NAMALWA (cell line): ENCODE results near the gene DNAH1.

ENCODE experiments used
- DNase-seq: peaks from one replicate; pipeline ENCODE4 v3.0.0-alpha.2; 2015; ENCODE audit warnings: low spot score

The DNAH1 gene

DNA sequence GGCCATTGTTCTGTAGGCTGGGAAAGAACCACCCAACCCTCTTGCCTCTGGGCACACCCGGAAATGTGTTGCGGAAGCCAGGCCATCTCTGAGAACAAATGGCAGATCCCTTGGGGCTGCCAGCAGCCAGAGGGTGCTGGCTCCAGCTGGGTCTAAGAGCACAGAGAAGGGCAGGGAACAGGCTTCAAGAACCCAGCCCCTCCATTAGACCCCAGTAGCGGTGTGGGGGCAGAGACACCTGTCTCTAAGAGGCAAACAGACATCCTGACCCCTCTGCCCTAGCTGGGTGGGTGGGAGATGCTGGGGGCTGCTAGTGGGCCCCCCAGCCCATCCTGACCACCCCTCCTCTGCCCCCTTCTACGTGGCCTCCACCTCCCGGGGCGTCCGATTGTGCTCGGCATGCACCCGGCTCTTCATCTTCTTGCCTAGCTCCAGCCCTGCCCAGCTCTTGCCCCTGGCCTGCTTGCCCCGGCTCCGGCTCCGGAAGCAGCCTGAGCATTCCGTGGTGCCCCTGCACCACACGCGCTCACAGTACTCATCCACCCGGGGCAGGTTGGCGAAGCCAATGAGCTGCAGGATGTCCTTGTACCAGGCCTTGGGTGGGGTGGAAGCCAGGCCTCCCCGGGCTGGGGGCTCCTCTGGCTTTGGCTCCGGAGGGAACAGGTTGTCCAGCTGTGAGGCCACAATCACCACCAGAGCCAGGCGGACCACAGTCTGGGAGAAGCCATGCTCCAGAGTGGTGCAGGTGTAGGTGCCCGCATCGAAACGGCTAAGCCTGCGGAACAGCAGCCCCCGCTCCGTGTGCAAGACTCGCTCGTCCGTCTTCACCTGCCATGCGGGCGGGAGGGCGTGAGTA, 119.4 kb downstream of the DNAH1 start:
- no peak for DNase-seq

DNA sequence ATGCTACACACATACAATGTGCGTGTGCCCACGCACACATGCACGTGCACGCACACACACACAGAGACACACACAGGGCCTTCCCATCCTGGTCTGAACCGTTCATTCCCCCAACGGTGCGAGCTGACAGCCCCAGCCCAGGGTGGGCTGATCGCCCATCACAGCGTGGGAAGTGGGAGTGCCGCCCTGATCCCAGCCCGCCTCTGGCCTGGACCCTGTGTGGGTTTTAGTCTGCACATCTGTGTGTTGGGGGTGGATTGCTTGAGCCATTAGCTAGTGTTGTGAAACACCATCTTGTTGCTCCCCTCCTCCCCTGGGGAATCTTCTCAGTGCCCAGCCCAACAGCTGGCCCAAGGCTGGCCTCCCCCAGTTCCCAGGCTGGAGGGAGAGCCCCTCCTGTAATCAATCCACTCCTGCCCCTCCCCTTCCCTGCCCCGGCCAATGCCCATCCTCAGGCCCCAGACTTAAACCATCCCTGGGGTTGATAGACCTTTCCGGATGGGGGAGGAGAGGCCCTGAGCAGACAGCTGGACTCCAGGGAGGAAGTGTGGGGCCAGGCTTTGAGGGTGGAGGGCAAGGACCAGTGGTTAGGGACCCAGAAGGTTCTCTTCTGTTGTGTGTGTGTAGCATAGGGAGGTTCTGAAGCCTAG, 120.5 kb downstream of the DNAH1 start:
- no peak for DNase-seq

DNA sequence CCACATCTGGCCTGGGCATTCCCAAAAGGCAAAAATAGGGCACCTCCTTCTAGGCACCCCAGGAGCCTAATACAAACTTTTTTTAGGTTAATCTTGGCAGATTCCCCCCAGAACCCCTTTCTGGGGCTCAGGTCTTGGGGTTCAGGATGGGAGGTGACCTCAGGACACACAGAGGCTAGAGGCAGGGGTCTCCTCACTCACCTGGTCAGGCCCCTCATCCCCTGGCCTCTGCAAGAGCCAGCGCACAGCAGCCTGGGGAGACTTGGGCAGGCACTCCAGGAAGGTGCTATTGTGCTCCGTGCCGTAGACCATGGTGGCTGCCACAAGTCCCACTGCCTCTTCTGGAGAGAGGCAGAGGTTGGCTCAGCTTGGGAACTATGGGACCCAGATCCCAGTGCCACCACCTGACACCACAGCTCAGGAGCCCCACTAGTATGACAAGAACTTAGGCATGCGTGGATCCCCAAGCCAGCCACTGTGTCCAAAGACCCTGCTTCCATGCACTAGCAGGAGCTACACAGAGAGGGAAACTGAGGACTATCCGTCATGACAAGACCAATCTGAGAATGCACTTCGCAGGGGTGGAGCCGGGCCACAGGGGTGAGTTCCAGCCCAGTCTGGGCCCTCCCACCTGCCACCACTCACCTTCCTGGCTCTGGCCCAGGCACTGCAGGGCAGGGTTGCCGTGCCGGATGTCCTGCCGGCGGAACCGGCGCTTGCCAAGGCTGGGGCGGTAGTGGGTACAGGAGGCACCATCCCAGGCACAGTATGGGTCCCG, 121.4 kb downstream of the DNAH1 start:
- no peak for DNase-seq

DNA sequence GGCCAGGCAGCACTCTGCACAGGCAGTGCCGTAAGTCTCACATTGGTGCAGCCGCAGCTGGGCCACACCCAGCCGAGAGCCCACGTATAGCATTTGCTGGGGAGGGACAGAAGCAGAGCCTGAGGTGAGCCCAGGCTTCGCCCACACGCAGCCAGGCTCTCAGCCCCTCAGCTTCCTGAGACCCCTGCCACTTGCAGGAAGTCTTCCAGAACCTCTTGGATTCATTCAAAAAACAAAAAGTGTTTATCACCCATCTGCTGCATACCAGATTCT, 121.9 kb downstream of the DNAH1 start:
- DNase-seq = no peak

DNA sequence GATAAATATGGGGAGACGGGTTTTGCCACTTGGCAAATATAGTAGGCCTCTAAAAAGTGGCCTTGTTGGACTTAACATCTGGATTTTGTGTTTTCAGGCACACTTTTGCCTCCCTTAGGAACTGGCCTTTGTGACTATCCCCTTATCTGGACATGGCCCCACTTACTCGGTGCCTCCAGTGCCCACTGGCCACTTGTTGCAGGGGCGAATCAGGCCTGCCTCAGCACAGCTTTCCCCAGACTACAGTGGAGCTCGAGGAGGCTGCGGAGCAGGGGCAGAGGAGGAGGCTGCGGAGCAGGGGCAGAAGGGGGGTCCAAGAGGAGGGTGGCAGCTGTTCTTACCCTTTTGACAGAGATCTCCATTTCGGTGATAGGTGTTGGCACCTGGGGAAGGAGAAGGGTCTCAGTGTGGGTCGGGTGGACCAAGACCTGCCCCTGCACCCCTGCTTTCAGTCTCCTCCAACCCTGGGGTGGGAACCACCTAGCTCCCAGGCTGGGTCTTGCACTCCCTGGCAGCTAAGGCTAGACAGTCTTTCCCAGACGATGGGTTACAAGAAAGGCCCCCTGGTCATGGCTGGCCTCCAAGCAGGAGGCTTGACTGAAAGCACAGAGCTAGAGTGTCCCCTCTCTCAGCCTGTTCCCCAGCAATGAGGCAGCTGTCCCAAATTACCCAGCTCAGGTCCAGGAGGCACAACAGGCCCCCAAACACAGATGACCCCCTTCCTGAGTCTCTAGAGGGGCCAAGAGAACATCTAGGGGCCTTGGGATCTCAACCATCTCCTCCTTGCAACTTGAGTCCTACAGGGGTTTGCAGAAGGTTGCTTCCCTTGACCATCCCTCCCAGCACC, 122.7 kb downstream of the DNAH1 start:
- no peak for DNase-seq

DNA sequence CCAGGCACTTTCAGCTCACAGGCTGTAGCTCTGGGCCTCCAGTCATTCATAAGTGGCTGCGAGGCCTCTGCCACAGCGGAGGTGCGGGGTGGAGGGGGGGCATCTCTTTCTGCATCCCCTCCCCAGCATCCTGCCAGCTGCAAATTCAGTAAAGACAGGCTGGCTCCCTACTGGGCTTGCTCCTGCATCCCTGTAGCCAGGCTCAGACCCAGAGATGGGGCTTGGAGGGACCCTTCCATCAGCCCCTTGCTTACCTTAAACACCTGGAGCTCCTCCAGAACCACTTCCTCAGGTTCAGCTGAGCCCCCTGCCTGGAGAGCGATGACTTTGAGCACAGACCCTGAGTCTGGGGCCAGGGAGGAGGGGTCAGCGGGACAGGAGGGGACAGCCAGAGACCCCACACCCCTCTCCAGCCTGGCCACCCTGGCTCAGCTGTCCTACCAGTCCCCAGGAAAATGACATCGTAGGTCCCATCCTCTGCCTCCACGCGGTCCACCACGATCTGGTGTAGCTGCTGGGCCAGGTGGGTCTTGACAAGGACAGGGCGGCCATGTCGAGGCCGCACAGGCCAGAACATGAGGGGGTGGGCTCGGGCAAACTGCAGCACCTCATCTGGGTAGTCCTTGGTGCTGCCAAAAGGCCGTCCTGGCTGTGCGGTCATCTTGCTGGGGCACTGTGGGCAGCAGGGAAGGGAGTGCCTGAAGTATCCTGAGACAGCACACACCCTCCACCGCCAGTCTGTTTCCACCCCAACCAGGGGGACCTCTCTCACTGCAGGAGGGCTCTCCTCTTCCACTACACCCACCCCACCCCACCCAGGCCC, 123.5 kb downstream of the DNAH1 start:
- DNase-seq = no peak

DNA sequence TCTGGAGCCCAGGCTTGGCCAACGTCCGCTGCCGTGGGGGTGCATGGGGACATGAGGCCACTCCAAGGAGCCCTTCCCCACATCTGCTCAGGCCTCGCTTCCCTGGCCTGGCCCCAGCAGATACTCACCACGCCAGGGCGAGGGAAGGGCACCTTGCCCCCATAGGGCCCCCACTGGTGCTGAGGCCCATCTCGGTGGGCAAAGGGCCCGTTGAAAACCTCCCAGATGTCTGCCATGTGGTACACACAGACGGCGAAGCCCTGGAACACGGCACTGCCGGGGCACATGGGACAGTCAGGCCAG, 124.1 kb downstream of the DNAH1 start:
- no peak for DNase-seq

DNA sequence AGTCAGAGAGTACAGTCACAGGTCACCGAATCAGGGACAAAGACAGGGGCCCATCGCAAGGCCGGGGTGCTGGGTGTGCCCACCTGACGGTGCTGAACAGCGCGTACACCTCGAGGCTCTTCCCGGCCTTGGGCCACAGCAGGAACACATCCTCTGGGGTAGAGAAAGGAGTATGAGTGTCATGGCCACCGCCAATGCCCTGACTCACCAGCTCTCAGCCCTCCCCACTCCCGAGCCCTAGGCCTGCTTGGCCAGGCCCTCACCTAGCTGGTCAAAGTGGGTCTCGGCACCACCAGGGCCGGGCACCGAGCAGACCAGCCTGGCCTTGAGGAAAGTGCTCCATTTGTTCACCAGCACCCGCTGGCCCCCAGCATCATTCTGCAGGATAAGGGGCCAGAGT, 124.6 kb downstream of the DNAH1 start:
- DNase-seq = no peak

DNA sequence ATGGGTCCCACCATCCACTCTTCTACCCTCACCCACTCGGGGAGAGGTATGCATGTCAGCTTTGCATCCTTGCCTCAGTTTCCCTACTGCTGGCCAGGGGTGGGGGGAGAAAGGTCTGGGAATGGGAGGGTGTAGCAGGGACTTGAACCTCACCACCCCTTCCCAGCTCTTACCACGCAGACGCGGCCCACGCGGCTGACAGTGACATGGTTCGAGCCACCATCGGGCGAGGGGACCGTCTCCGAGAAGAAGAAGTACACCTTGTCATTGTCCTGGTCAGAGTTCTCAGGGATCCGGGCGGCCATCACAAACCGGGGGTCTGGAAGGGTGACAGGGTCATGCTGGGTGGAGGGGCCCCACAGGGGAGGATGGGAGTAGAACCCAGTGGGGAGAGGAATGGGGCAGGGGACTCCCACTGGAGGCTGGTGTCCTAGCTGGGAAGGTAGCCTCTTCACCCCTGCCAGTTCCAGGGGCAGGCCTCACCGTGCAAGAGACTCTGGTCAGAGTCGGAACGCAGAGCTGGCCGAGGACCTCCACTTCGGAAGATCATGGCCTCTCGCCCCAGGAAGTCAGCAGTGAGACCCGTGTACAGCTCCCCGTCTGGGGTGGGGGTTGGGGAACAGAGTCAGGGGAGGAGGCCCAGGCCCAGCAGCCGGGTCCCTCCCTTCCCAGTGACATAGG, 125.1 kb downstream of the DNAH1 start:
- DNase-seq = no peak

DNA sequence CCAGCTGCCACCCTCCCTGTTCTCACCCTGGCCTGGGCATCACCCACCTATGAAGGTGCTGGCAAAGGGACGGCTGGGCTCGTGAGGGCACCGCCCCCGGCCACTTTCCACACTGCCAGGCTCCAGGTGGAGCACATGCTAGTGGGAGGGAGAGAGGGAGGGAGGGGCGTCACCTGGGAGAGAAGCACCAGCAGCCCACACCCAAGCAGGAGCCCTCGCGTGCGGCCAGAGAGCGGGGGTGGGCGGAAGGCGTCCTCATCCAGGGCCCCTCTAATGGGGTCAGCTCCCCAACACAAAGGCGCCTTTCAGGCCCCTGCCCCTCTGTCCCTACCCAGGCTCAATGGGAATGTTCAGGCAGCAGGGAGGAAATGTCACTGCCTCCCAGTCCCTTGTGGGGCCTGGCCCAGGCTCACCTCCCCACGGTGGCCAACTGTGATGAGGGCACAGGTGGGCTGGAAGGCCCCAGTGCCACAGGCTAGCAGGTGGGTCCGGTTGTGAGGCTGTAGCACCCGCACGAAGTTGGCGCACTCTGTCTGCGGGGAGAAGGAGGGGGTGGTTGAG, 125.7 kb downstream of the DNAH1 start:
- no peak for DNase-seq

DNA sequence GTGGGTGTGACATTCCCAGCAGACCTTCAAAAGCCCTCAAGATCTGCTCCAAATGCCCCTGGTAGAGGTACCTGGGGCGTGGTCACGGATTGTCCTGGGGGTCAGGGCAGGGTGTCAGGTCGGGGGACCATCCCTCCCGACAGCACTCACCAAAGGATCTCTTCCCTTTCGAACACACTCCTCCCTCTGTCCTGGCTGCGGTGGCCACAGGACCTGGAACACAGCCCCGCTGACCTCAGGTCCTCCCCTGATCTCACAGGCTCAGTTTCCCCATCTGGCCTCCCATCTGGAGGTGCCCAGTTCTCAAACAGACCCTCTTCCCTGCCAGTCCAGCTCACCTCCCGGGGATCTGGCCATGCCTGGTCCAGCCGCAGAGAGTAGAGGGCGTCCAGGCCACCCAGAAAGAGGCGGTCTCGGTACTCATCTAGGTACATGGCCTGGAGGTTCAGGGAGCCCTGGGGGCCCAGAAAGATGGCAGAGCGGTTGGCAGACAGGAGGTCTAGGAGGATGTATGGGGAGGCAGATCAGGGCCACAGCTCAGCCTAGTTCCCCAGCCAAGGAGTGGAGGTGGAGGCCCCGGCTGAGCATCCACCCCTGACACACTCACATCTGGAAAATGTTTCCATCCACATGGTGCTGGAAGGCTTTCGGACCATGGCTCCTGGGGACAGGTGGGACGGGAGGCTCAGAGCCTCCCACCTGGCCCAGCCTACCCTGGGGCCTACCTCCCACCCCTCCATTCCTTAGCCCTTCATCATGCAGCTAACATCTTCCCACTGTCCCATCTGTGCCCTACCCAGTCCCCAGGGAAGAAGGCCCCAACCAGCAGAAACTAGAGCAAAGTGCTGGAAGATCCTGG, 126.5 kb downstream of the DNAH1 start:
- no peak for DNase-seq

DNA sequence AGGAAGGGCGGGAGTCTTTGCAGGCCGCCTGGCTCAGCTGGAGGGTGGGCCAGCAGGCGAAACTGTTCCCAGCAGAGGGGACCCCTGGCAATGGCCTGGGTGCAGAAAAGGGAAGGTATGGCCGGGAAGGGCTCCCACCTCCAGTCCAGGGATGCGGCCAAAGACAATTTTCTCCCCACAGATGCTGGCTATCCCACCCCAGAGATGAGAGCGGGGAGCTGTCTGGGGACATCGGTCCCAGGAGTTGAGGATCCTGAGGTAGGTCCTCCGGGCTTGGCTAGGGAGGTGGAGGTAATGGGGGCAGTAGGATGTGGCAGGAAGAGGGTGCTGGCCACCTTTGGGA, 127.1 kb downstream of the DNAH1 start:
- DNase-seq = no peak

DNA sequence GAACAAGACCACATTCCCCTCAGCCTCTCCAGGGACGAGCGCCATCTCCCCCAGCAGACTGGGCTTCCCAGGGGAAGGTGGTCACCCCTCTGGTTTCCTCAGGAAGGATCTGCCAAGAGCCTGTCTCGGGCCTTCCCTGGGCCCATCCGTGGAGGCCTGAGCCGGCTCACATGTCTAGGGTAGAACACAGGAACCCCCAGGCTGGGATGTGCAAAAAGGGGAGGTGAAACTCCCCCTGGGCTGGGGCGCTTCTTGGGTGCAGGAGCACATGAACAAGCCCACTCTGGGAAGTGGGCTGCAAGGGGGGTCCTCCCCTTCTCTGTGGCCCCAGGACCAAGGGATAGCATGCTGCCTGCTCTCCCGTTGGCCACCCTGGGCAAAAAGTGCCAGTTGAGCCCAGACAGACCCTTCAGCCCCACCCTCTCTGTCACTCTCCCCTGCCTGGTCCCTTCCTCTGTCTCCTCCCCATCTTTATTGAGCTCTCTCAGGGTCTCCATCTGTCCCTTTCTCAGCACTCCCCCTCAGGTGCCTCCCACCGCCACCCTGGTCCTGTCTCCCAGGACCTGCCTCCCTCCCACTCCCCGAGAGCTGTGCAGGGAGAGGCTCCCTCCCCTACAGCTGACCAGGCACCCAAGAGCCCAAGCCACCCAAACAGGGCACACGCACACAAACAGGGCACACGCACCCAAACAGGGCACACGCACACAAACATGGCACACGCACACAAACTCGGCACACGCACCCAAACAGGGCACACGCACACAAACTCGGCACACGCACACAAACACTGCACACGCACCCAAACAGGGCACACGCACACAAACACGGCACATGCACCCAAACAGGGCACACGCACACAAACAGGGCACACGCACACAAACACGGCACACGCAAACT, 127.9 kb downstream of the DNAH1 start:
- DNase-seq = no peak

DNA sequence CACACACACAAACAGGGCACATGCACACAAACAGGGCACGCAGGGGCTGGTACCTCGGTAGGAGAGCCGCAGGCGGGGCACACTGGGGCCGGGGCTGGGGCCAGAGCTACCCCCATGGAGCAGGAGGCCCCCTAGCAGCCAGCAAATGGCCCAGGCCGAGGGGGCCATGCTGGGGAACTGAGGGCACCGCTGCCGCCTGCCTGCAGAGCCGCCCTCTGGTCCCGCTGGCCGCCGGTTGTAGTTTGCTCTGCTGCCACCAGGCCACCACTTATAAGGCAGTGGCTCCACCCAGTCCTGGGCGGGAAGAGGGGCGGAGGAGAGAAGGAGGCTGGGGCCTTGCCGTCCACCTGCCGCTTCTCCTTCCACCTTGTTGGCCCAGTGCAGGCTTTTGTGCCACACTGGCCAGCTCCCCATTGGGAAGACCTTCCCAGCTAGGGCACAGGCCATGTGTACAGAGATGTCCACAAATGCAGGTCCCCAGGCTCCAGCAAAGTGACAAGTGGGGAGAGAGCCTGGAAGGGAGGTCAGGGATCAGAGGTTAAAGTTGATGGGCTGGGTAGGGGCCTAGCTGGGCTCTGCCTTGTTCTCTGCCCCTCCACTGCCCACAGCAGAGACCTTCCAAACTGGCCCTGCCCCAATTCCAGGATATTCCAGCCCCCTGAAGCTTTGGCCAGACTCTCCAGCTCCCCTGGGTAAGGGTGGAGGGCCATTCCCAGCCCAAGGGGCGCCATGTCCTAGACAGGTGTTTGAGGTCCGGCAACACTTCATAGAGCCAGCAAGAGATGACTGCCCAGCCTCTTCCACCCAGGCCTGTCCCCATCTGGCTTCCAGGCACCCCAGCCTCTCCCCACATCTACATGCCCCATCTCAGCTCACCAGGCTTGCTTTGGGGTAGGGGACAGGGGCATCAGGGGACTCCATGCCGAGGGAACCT, 129.0 kb downstream of the DNAH1 start, which contains the start of gene SEMA3G:
SEMA3G (minus strand) TSS at position 244 of the 934 bp plus-strand sequence; CDS start at position 168, 76 bp downstream.
- peak; percentile 78 for DNase-seq

DNA sequence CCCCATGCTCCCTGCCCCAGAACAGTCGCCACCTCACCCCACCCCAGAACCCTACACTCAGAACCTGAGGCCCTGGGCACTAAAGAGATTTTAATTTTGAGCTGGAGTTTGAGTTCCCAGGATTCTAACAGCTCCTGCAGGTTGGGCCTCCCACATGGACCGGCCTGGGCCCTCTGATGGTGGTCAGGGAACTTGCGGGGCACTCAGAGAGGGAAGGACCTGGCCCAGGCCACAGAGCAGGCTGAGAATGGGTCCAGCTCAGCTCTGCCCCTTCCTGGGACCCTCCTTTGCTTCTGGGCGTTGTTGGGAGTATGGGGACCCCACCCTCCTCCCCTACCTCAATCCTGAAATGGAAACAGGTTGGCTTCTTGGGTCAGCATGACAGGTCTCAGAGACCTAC, 129.9 kb downstream of the DNAH1 start:
- DNase-seq = no peak

DNA sequence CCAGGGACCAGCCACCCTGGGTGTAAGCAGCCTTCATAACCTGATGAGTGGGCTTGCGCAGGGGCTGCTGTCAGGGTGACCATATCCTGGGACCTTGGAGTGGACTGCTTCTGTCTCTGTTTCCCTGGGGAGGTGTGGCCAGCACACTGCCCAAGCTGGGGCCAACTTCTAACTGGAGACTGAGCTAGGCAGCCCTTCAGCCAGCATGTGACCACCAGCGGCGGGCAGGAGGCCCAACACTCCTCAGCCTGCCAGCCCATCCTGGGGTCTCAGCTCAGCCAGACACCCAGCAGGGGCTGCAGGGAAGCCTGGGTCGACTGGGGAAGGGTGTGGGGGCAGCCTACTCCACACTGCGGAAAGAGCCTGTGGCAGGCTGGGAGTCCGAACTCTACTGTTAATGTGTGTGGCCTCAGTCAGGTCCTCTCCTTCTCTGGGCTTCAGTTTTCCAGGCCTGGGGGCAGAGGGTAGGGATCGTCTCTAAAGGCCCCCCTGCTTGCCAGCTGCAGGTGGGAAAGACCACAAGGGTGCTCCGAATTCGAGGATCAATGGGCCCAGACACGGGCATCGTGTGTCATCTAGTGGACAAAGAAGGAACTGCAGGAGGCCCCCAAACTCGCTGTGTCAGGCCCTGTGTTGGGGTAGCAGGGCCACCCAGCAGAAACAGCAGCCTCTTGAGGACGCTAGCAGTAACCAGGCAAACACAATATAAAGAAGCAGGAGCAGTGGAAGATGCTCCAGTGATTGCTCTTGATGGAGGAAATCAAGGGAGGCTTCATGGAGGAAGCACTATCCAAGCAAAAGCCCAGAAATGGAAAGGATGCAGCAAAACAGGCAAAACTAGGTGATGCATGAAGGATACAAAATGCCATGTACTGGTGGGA, 130.8 kb downstream of the DNAH1 start:
- DNase-seq = peak; percentile 80
